Mammary microvascular endothelial cell (primary cell): ENCODE data around the gene CEP41. TPM values are rescaled to one million over a fixed set of nuclear protein-coding genes. Genes with fewer than 3 reads are reported as not detected.

Experiments
- total RNA-seq: library from RNA; depleted of rRNA; stranded (reverse); fragments of >200 nt; gene quantifications from 2 replicates; pipeline ENCODE4 v1.2.3, GENCODE V29; 2015

Gene CEP41, protein sequence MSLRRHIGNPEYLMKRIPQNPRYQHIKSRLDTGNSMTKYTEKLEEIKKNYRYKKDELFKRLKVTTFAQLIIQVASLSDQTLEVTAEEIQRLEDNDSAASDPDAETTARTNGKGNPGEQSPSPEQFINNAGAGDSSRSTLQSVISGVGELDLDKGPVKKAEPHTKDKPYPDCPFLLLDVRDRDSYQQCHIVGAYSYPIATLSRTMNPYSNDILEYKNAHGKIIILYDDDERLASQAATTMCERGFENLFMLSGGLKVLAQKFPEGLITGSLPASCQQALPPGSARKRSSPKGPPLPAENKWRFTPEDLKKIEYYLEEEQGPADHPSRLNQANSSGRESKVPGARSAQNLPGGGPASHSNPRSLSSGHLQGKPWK
- total RNA-seq, result 16.1 and 21.1 TPM in 2 replicates

DNA sequence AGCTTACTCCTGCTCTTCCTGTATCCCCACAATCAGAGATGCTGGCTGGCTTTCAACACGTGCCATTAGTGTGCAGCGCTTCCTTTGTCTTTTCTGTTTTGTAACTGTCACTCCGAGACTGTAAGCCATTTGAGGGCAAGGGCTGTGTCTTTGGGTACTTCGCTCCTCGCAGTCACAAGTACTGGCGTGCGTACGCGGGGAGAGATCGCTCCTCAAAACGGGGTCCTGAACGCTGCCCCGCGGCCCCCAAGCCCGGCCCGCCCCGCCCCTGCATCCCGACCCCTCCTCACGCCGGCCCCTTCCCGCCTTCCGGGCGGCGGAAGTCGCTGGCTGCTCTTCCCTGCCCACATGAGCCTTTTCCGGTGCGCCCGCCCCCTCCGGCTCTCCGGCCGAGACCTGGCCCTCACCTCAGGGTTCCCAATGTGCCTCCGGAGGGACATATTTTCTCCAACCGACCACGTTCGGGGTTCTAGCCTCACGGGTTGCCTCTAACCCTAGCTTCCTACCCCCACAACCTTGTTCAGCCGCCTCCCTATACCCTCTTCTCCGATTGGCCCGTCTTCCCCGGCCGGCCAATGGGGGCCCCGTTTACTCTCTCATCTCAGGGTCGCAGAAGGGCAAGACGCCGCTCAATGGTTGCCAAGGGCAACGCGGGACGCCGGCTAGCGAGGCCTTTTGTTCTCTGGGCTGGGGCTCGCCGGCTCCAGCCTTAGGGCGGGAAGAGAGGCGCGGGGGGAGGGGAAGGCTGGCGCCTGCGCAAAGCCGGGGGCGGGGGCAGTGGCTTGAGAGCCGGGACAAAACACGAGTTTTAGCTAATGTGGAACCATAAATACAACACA, at the start of gene CEP41:
TSS of gene CEP41 (minus strand) at position 490 of the 839 bp plus-strand sequence. CDS start at position 440, 50 bp downstream.

DNA sequence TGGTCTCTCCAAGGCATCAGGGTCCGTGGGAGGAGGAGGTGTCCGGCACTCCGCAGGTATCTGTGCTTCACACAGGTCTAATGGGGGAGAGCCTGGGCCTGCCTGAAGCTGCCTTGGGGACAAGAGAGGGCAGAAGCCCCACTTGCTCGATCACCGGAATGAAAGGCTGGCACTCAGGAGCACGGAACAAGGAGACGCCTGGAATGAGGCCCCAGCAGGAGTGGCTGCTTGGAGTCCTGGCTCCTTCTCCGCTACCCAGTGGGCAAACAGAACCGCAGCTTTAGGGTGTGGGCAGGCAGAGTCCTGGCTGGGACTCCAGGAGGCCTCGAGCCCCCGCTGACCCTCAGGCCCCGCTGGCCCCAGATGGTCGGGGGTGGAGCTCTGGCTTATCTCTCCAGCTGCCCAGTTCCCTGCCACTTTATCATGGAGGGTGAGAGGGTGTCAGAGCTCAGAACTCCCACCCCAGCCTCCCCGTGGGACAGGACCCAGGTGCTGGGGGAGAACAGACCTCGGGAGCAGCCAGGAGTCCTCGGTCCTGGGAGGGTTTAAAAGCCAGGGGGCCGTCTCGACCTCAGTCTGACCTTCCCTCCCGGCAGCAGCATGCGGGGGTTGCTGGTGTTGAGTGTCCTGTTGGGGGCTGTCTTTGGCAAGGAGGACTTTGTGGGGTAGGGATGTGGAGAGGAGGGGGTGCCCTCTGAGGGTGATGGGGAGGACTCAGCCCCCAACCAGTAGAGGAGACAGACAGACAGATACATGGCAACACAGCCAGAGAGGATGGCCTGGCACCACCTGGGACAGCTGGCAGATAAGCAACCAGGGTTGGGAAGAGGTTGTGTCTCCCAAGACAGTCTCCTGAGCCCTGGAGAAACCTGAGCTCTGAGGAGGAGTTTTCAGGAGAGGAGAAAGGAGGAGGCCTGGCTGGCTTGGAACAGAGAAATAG, 60.6 kb downstream of the CEP41 start, which contains the start of gene CPA1:
TSS of gene CPA1 (plus strand) at position 574 of the 940 bp plus-strand sequence. CDS start at position 601, 27 bp downstream.

DNA sequence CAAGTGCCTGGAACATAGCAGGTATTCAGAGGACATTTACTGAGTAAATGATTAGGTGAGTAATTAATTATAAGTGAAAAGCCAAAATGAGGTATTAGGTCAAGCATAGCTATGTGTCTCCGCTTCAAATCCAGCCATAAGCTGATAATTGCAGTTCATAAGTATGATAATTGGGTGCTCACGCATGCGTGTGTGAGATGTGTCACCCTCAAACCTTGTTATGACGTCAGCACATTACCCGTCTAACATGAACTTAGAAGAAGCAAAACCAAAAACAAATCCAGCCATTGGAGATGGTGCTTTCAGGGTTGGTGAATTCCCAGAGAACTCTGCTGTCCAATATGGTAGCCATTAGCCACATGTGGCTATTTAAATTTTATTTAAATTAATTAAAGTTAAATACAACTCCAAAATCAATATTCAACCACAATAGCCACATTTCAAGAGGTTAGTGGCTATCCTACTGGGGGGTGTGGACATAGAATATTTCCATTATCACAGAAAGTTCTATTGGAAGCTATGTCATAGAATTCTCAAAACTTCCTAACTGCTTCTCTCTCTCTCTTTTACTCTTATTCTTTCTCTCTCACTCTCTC, 96.4 kb downstream of the CEP41 start, which contains the start of gene CPA5:
TSS of gene CPA5 (plus strand) at position 546 of the 596 bp plus-strand sequence. CDS start 1,670 bp downstream, outside the sequence.

Other genes starting within 250 kb of the CEP41 start
- gene TMEM209, start 235.6 kb downstream of the CEP41 start, total RNA-seq, result 12.0 and 14.0 TPM in 2 replicates
- gene SSMEM1, start 233.2 kb downstream of the CEP41 start, total RNA-seq, result not detected in 2 replicates
- gene CPA2, start 174.2 kb downstream of the CEP41 start, total RNA-seq, result not detected in 2 replicates
- 1.1 TPM in 1 of 2 replicates, not detected in the other for gene CPA4, start 147.9 kb downstream of the CEP41 start, total RNA-seq
- not detected in 2 replicates for gene CPA5, start 96.2 kb downstream of the CEP41 start, total RNA-seq
- not detected in 2 replicates for gene CPA1, start 60.5 kb downstream of the CEP41 start, total RNA-seq
- gene MEST, start 51.1 kb upstream of the CEP41 start, total RNA-seq, result 0.80 and 1.0 TPM in 2 replicates
- gene COPG2, start 227.7 kb upstream of the CEP41 start, total RNA-seq, result 3.8 TPM in 2 replicates
- gene TSGA13, start 245.5 kb upstream of the CEP41 start, total RNA-seq, result not detected in 2 replicates